ENCODE results near the gene ADAMTS10.
"Not testable (repeated sequence)": the region's sequence is repeated elsewhere in the genome, so short reads cannot be mapped to it uniquely, and the experiment has no call there.

Gene ADAMTS10

GRCh38 chr19:8610041-8610935 lies at the start of gene ADAMTS10:
TSS of gene ADAMTS10 (minus strand) at chr19:8610715. CDS start at chr19:8605710, 5,005 bp downstream.
- DNase-seq = peak; percentile 41
- in situ Hi-C loops (cut with MboI; ENCODE audit: low pct_unique_long_range_greater_than_20kb, low sequenced_read_pairs) = no loop called here

GRCh38 chr19:8659905-8660304 lies 49.4 kb upstream of the ADAMTS10 start:
- no peak for DNase-seq
- in situ Hi-C loops (cut with MboI; ENCODE audit: low pct_unique_long_range_greater_than_20kb, low sequenced_read_pairs) = no loop called here

GRCh38 chr19:8657869-8658268 lies 47.4 kb upstream of the ADAMTS10 start:
- no peak for DNase-seq

GRCh38 chr19:8655340-8655709 lies 44.8 kb upstream of the ADAMTS10 start:
- in situ Hi-C loops (cut with MboI; ENCODE audit: low pct_unique_long_range_greater_than_20kb, low sequenced_read_pairs) = no loop called here
- DNase-seq = no peak

More at GRCh38 chr19:8657869-8658268, 47.4 kb upstream of the ADAMTS10 start:
- in situ Hi-C loops (cut with MboI; ENCODE audit: low pct_unique_long_range_greater_than_20kb, low sequenced_read_pairs) = no loop called here

GRCh38 chr19:8654591-8655339 lies 44.2 kb upstream of the ADAMTS10 start:
- in situ Hi-C loops (cut with MboI; ENCODE audit: low pct_unique_long_range_greater_than_20kb, low sequenced_read_pairs) = no loop called here
- peak; percentile 66 for DNase-seq

- DNase-seq = no peak
- in situ Hi-C loops (cut with MboI; ENCODE audit: low pct_unique_long_range_greater_than_20kb, low sequenced_read_pairs) = no loop called here
Observed at GRCh38 chr19:8648240-8648639, 37.7 kb upstream of the ADAMTS10 start.

- in situ Hi-C loops (cut with MboI; ENCODE audit: low pct_unique_long_range_greater_than_20kb, low sequenced_read_pairs) = no loop called here
- no peak for DNase-seq
Observed at GRCh38 chr19:8643860-8644653, 33.5 kb upstream of the ADAMTS10 start.

- DNase-seq = no peak
- in situ Hi-C loops (cut with MboI; ENCODE audit: low pct_unique_long_range_greater_than_20kb, low sequenced_read_pairs) = no loop called here
Observed at GRCh38 chr19:8642561-8642960, 32.0 kb upstream of the ADAMTS10 start.

- in situ Hi-C loops (cut with MboI; ENCODE audit: low pct_unique_long_range_greater_than_20kb, low sequenced_read_pairs) = no loop called here
Observed at GRCh38 chr19:8641908-8642547, 31.5 kb upstream of the ADAMTS10 start.

GRCh38 chr19:8641221-8641907 lies 30.8 kb upstream of the ADAMTS10 start:
- DNase-seq = no peak
- in situ Hi-C loops (cut with MboI; ENCODE audit: low pct_unique_long_range_greater_than_20kb, low sequenced_read_pairs) = no loop called here

More at GRCh38 chr19:8641908-8642547, 31.5 kb upstream of the ADAMTS10 start:
- DNase-seq = peak; percentile 80

- in situ Hi-C loops (cut with MboI; ENCODE audit: low pct_unique_long_range_greater_than_20kb, low sequenced_read_pairs) = no loop called here
- DNase-seq = peak; percentile 64
Observed at GRCh38 chr19:8640402-8641004, 30.0 kb upstream of the ADAMTS10 start.

GRCh38 chr19:8639821-8640401 lies 29.4 kb upstream of the ADAMTS10 start:
- in situ Hi-C loops (cut with MboI; ENCODE audit: low pct_unique_long_range_greater_than_20kb, low sequenced_read_pairs) = no loop called here
- DNase-seq = no peak

- in situ Hi-C loops (cut with MboI; ENCODE audit: low pct_unique_long_range_greater_than_20kb, low sequenced_read_pairs) = no loop called here
- DNase-seq = peak; percentile 87
Observed at GRCh38 chr19:8638078-8638619, 27.6 kb upstream of the ADAMTS10 start.

- DNase-seq; in situ Hi-C loops (cut with MboI; ENCODE audit: low pct_unique_long_range_greater_than_20kb, low sequenced_read_pairs): not testable (repeated sequence)
Observed at GRCh38 chr19:8637070-8637469, 26.6 kb upstream of the ADAMTS10 start.

- DNase-seq = no peak
Observed at GRCh38 chr19:8635422-8635821, 24.9 kb upstream of the ADAMTS10 start.

GRCh38 chr19:8631425-8631819 lies 20.9 kb upstream of the ADAMTS10 start:
- DNase-seq = no peak
- in situ Hi-C loops (cut with MboI; ENCODE audit: low pct_unique_long_range_greater_than_20kb, low sequenced_read_pairs) = no loop called here

More at GRCh38 chr19:8635422-8635821, 24.9 kb upstream of the ADAMTS10 start:
- in situ Hi-C loops (cut with MboI; ENCODE audit: low pct_unique_long_range_greater_than_20kb, low sequenced_read_pairs) = no loop called here

- in situ Hi-C loops (cut with MboI; ENCODE audit: low pct_unique_long_range_greater_than_20kb, low sequenced_read_pairs) = no loop called here
- no peak for DNase-seq
Observed at GRCh38 chr19:8630796-8631424, 20.4 kb upstream of the ADAMTS10 start.

Measured in KBM-7 (cell line).